ENCODE data around the gene LRRC7. TPM values are rescaled to one million over a fixed set of nuclear protein-coding genes. Genes with fewer than 3 reads are reported as not detected.

LRRC7 gene
- total RNA-seq, 1 donor from 2014 or later: not detected

DNA sequence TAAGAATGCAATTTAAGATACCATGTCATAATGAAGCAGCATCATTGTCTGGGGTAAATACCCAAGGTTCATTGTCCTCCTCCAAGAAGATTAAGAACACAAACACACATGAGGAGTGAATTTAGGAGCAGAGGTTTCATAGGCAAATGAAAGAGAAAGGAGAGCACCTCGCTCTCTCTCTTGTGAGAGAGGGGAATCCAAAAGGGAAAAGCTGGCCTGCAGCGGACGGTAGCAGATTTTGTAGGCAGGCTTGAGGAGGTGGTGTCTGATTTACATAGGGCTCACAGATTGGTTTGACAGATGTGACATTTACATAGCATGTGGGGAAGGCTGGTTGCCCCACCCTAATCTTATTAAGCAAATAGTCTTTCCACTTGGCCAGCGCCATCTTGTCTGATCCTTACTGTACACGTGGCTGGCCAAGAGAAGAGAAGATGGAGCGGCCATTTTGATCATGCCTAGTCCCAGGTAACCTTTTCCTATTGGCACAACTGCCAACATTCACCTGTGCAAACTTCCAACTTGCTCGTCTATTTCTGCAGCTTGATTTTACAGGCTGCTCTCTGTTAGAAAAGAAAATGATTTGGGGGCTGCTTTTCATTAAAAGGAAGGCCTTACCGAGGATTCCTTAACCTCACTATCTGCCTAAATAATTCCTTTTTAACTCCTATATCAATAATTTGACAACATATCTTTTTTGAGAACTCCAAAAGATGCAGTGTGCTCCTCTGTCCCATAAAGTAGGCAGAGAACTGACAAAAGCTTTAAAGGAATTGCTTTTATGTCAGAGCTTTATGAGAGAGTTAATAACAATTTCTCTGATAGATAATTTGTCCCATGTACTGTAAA, 16.0 kb upstream of the LRRC7 start:
- no peak for FAIRE-seq
- DNase-seq (ENCODE audit: low read depth): no peak
- TF ChIP-seq, protein P1, sequence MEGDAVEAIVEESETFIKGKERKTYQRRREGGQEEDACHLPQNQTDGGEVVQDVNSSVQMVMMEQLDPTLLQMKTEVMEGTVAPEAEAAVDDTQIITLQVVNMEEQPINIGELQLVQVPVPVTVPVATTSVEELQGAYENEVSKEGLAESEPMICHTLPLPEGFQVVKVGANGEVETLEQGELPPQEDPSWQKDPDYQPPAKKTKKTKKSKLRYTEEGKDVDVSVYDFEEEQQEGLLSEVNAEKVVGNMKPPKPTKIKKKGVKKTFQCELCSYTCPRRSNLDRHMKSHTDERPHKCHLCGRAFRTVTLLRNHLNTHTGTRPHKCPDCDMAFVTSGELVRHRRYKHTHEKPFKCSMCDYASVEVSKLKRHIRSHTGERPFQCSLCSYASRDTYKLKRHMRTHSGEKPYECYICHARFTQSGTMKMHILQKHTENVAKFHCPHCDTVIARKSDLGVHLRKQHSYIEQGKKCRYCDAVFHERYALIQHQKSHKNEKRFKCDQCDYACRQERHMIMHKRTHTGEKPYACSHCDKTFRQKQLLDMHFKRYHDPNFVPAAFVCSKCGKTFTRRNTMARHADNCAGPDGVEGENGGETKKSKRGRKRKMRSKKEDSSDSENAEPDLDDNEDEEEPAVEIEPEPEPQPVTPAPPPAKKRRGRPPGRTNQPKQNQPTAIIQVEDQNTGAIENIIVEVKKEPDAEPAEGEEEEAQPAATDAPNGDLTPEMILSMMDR (IDR thresholded peaks at IDR 0.05; ENCODE audit: insufficient read depth, low read length, severe bottlenecking): no peak
- H3K4me3 ChIP-seq (ENCODE audit: low read depth, low read length): no peak overlapping the region
- H3K27me3 ChIP-seq (ENCODE audit: control insufficient read depth, insufficient read depth, low read length): no peaks in the 10 kb centered on the region
- H3K36me3 ChIP-seq (ENCODE audit: control insufficient read depth, insufficient read depth, low read length): no peaks in the 10 kb centered on the region

DNA sequence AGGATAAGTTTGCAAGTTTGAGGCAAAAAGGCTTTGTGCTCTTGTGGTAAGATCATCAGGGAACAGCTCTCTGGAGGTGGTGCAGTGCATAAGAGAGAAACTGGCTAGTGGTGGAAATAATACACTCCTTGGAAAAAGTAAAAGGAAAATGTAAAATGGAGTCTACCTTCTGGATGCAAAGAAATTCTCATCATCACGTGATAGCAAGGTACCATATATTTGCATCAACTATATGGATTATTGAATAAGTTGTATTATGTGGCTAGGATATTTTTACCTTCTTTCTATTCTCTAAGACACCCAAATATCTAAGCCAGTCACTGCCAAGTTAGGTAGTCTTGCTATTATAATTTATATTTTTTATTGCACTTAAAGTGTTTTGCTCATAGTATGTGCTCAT, 14.0 kb upstream of the LRRC7 start:
- no peaks in the 10 kb centered on the region for H3K36me3 ChIP-seq (ENCODE audit: control insufficient read depth, insufficient read depth, low read length)
- H3K27me3 ChIP-seq (ENCODE audit: control insufficient read depth, insufficient read depth, low read length): no peaks in the 10 kb centered on the region
- DNase-seq (ENCODE audit: low read depth) (no peak), FAIRE-seq (no peak)
- H3K4me3 ChIP-seq (ENCODE audit: low read depth, low read length): no peak overlapping the region
- TF ChIP-seq, protein P1 (IDR thresholded peaks at IDR 0.05; ENCODE audit: insufficient read depth, low read length, severe bottlenecking): no peak

DNA sequence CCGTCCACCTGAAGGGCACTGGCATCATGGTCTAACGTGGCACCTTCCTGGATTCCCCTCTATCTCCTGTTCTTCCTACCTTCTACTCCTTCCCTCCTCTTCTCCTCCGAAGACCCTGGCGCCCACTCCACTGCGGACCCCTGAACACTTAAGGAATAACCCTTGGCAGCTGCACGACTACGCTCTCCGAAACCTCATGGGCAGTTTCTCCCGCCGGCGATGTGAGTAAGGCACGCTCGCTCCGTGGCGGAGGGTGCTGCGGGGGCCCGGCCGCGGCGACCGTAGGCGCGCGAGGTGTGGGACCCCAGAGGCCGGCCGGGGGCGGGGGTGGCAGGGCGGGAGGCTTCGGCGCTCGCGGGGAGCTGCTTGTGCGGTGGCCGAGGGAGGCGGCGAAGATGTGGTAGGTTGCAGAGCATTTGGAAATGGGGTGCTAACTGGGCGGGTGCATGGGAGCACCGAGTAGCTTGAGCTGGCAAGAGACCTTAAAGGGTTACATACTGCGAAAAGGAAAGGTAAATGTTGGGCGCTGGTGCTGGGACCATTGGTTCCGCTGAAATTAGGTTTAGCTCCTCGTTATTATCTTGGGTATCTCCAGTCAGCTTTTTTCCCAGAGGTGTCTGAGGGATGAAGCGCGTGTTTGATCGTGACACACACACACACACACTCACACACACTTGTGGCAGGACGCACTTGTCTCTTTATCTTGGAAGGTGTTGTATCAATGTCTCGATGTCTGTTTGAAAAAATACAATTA, 876 bp downstream of the LRRC7 start:
- Histone ChIP-seq H3K27me3 (ENCODE audit: control insufficient read depth, insufficient read depth, low read length) (peaks cover 20% of the 10 kb centered on the region), H3K4me3 (ENCODE audit: low read depth, low read length) (peak overlapping the region; percentile 17), H3K36me3 (ENCODE audit: control insufficient read depth, insufficient read depth, low read length) (no peaks in the 10 kb centered on the region)
- DNase-seq (ENCODE audit: low read depth) (no peak), FAIRE-seq (peak; percentile 47)
- TF ChIP-seq, protein P1 (IDR thresholded peaks at IDR 0.05; ENCODE audit: insufficient read depth, low read length, severe bottlenecking): no peak

DNA sequence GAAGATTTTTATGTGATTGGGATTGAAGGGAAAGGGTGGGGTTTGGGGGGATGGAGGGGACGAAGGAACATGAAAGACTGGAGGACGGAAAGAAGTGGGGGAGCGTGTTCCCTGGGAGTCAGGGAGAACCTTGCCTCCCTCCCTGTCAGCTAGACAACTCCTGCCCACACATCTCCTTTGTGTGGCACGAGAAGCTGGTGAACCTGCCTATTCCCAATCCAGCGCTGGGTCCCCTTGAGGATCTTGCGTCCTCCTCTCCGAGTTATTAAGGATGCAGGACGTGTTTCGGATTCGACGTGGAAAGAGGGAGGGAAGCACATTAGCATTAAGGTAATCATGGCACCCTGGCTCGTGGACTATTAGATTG, 1.4 kb downstream of the LRRC7 start:
- TF ChIP-seq, protein P1 (IDR thresholded peaks at IDR 0.05; ENCODE audit: insufficient read depth, low read length, severe bottlenecking): no peak
- FAIRE-seq (peak; percentile 7), DNase-seq (ENCODE audit: low read depth) (no peak)
- Histone ChIP-seq H3K27me3 (ENCODE audit: control insufficient read depth, insufficient read depth, low read length) (peaks cover 20% of the 10 kb centered on the region), H3K4me3 (ENCODE audit: low read depth, low read length) (no peak overlapping the region), H3K36me3 (ENCODE audit: control insufficient read depth, insufficient read depth, low read length) (no peaks in the 10 kb centered on the region)

DNA sequence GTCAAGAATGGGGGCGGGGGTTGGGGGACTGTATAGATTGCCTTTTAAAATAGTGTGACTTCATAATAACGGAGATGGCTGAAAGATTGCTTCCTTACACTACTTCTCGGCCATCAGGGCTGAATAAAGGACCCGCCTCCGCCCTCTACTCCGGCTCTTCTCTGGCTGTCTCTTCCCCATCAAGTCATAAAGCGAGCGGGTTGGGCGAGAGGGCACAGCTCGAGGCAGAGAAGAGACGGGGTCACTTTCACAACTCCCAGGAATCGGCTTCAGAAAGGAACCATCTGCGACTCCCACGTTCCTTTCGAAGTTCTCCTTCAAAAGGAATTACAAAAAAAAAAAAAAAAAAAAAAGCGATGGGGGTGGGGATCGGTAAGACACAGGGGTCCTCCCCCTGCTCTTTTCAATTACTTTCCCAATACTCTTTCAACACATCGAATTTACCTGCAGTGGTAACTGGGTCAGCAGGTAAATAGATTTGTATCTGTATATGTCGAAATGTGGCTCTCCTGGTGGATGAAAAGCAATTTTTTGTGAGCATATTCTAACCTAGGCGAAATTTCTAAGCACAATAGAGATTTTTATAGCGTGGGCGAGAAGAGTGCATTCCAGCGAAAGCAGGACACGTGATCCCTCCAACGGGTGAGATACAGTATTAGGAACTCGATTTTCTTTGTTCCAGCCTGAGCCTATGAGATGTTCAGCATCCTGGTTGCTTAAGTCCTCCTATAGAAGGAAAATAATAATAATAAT, 2.0 kb downstream of the LRRC7 start:
- H3K4me3 ChIP-seq (ENCODE audit: low read depth, low read length): no peak overlapping the region
- TF ChIP-seq, protein P1 (IDR thresholded peaks at IDR 0.05; ENCODE audit: insufficient read depth, low read length, severe bottlenecking): no peak
- H3K27me3 ChIP-seq (ENCODE audit: control insufficient read depth, insufficient read depth, low read length): peaks cover 20% of the 10 kb centered on the region

More for the DNA sequence above, 2.0 kb downstream of the LRRC7 start:
- FAIRE-seq: no peak
- DNase-seq (ENCODE audit: low read depth): peak; percentile 12
- H3K36me3 ChIP-seq (ENCODE audit: control insufficient read depth, insufficient read depth, low read length): no peaks in the 10 kb centered on the region
